SU-DHL-6 (cell line): ENCODE data around the gene MFSD6.

Source experiments
- H2AFZ ChIP-seq: fragments of 200-600 bp; sonication (generic); 2 replicates; pipeline ENCODE4 v1.6.1; 2014; ENCODE audit warnings: low read depth, mild to moderate bottlenecking, moderate library complexity, mixed read lengths, antibody characterized with exemption, low read length; ENCODE audit not compliant: severe bottlenecking
- H3F3A ChIP-seq: fragments of 200-600 bp; shearing (Covaris generic); 2 replicates; pipeline ENCODE4 v1.6.0; 2016; ENCODE audit warnings: antibody characterized with exemption, mild to moderate bottlenecking; ENCODE audit not compliant: insufficient read depth
- H3K27ac ChIP-seq: fragments of 200-600 bp; sonication (generic); 2 replicates; pipeline ENCODE4 v1.5.1; 2016; ENCODE audit warnings: low read depth, mild to moderate bottlenecking, low read length, moderate library complexity, mixed read lengths
- H3K27me3 ChIP-seq: fragments of 200-600 bp; sonication (generic), shearing (Covaris generic); 2 replicates; pipeline ENCODE4 v1.6.0; 2014; ENCODE audit warnings: mild to moderate bottlenecking, low read length
- H3K36me3 ChIP-seq: fragments of 200-600 bp; sonication (generic); 2 replicates; pipeline ENCODE4 v1.6.1; 2014; ENCODE audit warnings: mild to moderate bottlenecking, low read length, mixed read lengths
- H3K4me2 ChIP-seq: fragments of 300-600, 200-600 bp; shearing (Covaris generic), sonication (generic); 2 replicates; pipeline ENCODE4 v1.6.0; 2014; ENCODE audit warnings: low read length, low read depth, mild to moderate bottlenecking; ENCODE audit not compliant: poor library complexity, severe bottlenecking
- H3K4me3 ChIP-seq: fragments of 200-600 bp; sonication (generic); 2 replicates; pipeline ENCODE4 v1.5.1; 2014; ENCODE audit warnings: antibody characterized with exemption, low read length, mild to moderate bottlenecking, mixed read lengths; ENCODE audit not compliant: insufficient read depth, poor library complexity, severe bottlenecking
- H3K79me2 ChIP-seq: fragments of 200-600 bp; sonication (generic); 2 replicates; pipeline ENCODE4 v1.6.1; 2014; ENCODE audit warnings: mild to moderate bottlenecking, low read length, moderate library complexity; ENCODE audit not compliant: insufficient read depth
- H3K9ac ChIP-seq: fragments of 200-600 bp; sonication (generic); 2 replicates; pipeline ENCODE4 v1.7.0; 2014; ENCODE audit warnings: mild to moderate bottlenecking, low read length
- H3K9me2 ChIP-seq: fragments of 200-600 bp; sonication (generic); replicated peaks from 2 replicates; pipeline ENCODE4 v1.6.1; 2014; ENCODE audit warnings: low read length; ENCODE audit not compliant: insufficient read depth
- H3K9me3 ChIP-seq: fragments of 200-600 bp; sonication (generic); 2 replicates; pipeline ENCODE4 v1.6.1; 2014; ENCODE audit warnings: low read length, mixed read lengths; ENCODE audit not compliant: insufficient read depth
- H4K20me1 ChIP-seq: fragments of 200-600 bp; sonication (generic); 2 replicates; pipeline ENCODE4 v1.6.1; 2014; ENCODE audit warnings: low read depth, mild to moderate bottlenecking, antibody characterized with exemption, low read length, moderate library complexity, mixed read lengths
- EZH2phosphoT487 ChIP-seq: fragments of 200-600 bp; sonication (generic), shearing (Covaris generic); conservative IDR thresholded peaks from 2 replicates; pipeline ENCODE4 v1.6.1; 2018; ENCODE audit warnings: mild to moderate bottlenecking, antibody characterized with exemption, low read length, moderate library complexity, mixed read lengths
- TF ChIP-seq, protein P1 (sequence below): fragments of 200-600 bp; sonication (generic); IDR thresholded peaks from one replicate; pipeline ENCODE4 v1.5.1; 2017; ENCODE audit warnings: antibody characterized with exemption, mild to moderate bottlenecking, low read length, moderate library complexity; ENCODE audit not compliant: insufficient read depth, poor library complexity, severe bottlenecking

MFSD6 gene

DNA sequence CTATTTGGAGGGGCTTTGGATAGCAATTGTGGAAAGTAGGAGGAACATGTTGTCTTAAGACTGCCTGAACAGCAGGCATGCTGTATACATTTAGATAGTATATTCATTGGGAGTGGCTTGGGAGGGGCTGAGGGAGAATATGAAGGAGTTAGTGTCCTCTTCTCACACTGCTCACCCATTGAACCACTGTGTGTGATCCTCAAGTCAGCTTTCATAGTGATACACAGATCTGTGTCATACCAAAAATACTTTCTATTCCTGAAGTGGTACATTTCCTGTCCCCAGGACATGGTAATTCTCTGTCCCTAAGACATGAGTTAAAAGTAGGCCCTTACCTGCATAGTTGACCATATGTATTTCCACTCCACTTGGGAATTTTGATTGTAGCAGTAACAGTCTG, 116.8 kb downstream of the MFSD6 start:
- Histone ChIP-seq H3F3A (no peaks in the 10 kb centered on the region), H3K4me3 (no peak overlapping the region), H2AFZ (no peak overlapping the region), H3K9me2 (no peaks in the 10 kb centered on the region), H4K20me1 (no peaks in the 10 kb centered on the region), H3K9ac (no peak overlapping the region), H3K4me2 (no peak overlapping the region), H3K36me3 (no peaks in the 10 kb centered on the region), H3K27ac (no peak overlapping the region), H3K9me3 (no peaks in the 10 kb centered on the region), H3K27me3 (no peaks in the 10 kb centered on the region), H3K79me2 (no peaks in the 10 kb centered on the region)
- TF ChIP-seq, protein P1, sequence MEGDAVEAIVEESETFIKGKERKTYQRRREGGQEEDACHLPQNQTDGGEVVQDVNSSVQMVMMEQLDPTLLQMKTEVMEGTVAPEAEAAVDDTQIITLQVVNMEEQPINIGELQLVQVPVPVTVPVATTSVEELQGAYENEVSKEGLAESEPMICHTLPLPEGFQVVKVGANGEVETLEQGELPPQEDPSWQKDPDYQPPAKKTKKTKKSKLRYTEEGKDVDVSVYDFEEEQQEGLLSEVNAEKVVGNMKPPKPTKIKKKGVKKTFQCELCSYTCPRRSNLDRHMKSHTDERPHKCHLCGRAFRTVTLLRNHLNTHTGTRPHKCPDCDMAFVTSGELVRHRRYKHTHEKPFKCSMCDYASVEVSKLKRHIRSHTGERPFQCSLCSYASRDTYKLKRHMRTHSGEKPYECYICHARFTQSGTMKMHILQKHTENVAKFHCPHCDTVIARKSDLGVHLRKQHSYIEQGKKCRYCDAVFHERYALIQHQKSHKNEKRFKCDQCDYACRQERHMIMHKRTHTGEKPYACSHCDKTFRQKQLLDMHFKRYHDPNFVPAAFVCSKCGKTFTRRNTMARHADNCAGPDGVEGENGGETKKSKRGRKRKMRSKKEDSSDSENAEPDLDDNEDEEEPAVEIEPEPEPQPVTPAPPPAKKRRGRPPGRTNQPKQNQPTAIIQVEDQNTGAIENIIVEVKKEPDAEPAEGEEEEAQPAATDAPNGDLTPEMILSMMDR, result no peak
- no peak for TF ChIP-seq EZH2phosphoT487

DNA sequence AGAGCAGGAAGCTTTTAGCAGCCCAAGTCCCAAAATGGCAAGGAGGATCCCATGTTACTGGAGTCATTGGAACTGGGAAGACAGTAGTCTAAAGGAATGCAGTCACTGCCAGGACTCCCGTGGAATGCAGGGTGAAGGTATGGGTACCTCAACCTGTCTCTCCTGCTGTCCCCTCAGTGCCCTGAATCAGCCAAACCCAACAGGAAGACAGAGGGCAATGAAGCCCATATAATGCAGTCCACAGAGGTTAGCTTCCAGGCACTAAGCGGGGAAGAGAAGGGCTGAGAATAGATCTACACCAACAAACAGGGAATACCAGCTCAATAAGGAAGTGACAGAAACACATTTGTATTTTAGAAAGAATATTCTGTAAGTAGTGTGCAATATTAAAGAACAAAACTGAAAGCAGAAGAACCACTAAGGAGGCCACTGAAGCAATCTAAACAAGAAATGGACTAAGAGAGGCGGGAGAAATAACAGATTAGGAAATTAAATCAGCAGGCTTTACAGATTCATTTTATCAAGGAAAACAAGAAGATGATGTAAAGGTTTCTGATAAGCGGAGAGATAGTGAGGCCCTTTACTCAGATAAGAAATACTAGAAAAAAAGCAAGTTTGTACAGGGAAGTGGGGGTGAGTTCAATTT, 118.1 kb downstream of the MFSD6 start:
- no peak overlapping the region for H2AFZ ChIP-seq
- H4K20me1 ChIP-seq, result no peaks in the 10 kb centered on the region
- H3K4me2 ChIP-seq, result no peak overlapping the region
- TF ChIP-seq, protein P1, result no peak
- no peak for TF ChIP-seq EZH2phosphoT487
- H3K27me3 ChIP-seq, result no peaks in the 10 kb centered on the region
- H3K9ac ChIP-seq, result no peak overlapping the region
- H3K9me3 ChIP-seq, result no peaks in the 10 kb centered on the region
- H3K27ac ChIP-seq, result no peak overlapping the region
- H3K4me3 ChIP-seq, result no peak overlapping the region
- no peaks in the 10 kb centered on the region for H3F3A ChIP-seq
- no peaks in the 10 kb centered on the region for H3K9me2 ChIP-seq
- H3K79me2 ChIP-seq, result no peaks in the 10 kb centered on the region
- no peaks in the 10 kb centered on the region for H3K36me3 ChIP-seq

DNA sequence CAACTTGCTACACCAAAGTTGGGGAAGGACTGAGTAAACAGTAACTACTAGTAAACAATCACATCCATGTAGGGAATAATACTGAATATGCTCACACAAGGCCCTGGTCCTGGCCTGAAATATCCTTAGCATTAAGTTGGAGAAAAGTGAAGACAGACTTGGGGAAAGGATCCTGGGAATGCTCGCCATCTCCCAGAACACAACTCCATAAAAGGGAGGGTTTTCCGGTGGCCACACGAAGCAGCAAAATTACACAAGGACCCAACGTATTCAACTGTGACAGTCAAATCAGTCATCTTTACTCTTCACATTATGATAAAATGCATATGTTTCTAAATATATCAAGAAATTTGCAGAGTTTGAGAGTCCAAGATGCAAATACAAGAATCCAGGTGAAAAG, 119.1 kb downstream of the MFSD6 start:
- Histone ChIP-seq H3K79me2 (no peaks in the 10 kb centered on the region), H3K27ac (no peak overlapping the region), H4K20me1 (no peaks in the 10 kb centered on the region), H3K9ac (no peak overlapping the region), H3F3A (peaks cover 3% of the 10 kb centered on the region), H3K4me2 (no peak overlapping the region), H2AFZ (no peak overlapping the region), H3K4me3 (no peak overlapping the region), H3K36me3 (no peaks in the 10 kb centered on the region), H3K9me3 (no peaks in the 10 kb centered on the region), H3K27me3 (no peaks in the 10 kb centered on the region), H3K9me2 (no peaks in the 10 kb centered on the region)
- no peak for TF ChIP-seq EZH2phosphoT487
- TF ChIP-seq, protein P1, result no peak
